ENCODE results near the gene MAP6. TPM values are rescaled to one million over a fixed set of nuclear protein-coding genes. Genes with fewer than 3 reads are reported as not detected.

Gene MAP6
- polyA plus RNA-seq, 1 donor (not counting 4 experiments of a cell fraction or from before 2014, with no cell fraction given): 1.7 TPM

DNA sequence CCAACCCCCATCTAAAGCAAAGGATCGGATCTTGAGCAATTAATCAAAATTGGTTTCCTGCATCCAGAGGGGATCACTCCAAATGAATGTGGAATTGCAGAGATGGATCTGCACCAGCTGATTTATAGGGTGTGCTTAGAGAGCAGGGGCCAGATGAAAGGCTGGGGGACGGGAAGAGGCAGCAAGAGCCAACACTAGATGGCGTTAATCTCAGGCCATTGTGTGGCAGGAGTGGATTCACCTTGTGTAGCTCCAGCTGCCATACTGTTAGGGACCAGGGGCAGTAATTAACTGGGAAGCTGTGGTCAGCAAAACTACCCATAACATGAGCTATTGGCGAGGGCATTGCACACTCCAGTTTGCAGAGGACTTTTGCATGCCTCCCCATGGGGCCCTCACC lies 71.2 kb downstream of the MAP6 start:
- dilution Hi-C loops (cut with MboI; ENCODE audit: extremely low pct_ligation_motif_present, low sequenced_read_pairs): no loop called here
- Histone ChIP-seq H3K4me3 (ENCODE audit: control insufficient read depth in 2 of 3, extremely low read depth in 1 of 3, insufficient read depth in 2 of 3, low read depth in 1 of 3, low read length in 3 of 3) (no peak overlapping the region), H3K27ac (ENCODE audit: control insufficient read depth, insufficient read depth, low read length) (no peak overlapping the region), H4K20me1 (ENCODE audit: control insufficient read depth, extremely low read depth, insufficient read depth, low read length) (no peaks in the 10 kb centered on the region), H3K9me1 (ENCODE audit: control insufficient read depth, extremely low read depth, insufficient read depth, low read length) (no peaks in the 10 kb centered on the region), H2AFZ (ENCODE audit: control insufficient read depth, low read length) (no peak overlapping the region), H3K4me1 (ENCODE audit: control insufficient read depth, extremely low read depth, insufficient read depth, low read length) (no peaks in the 10 kb centered on the region), H3K36me3 (ENCODE audit: control insufficient read depth in 2 of 2, extremely low read depth in 1 of 2, insufficient read depth in 2 of 2, low read length in 2 of 2) (no peaks in the 10 kb centered on the region), H3K4me2 (ENCODE audit: control insufficient read depth, extremely low read depth, insufficient read depth, low read depth, low read length) (no peak overlapping the region), H3K27me3 (ENCODE audit: control insufficient read depth, extremely low read depth, insufficient read depth, low read length) (no peaks in the 10 kb centered on the region), H3K9me3 (ENCODE audit: control insufficient read depth, low read depth, low read length) (no peaks in the 10 kb centered on the region), H3K79me2 (ENCODE audit: control insufficient read depth, insufficient read depth, low read length) (no peaks in the 10 kb centered on the region), H3K9ac (ENCODE audit: control insufficient read depth, extremely low read depth, insufficient read depth, low read length) (no peak overlapping the region)
- no peak for DNase-seq (ENCODE audit: low read depth, low spot score)
- TF ChIP-seq EZH2 (IDR thresholded peaks at IDR 0.05; ENCODE audit: low read length): no peak
- TF ChIP-seq, protein P1, sequence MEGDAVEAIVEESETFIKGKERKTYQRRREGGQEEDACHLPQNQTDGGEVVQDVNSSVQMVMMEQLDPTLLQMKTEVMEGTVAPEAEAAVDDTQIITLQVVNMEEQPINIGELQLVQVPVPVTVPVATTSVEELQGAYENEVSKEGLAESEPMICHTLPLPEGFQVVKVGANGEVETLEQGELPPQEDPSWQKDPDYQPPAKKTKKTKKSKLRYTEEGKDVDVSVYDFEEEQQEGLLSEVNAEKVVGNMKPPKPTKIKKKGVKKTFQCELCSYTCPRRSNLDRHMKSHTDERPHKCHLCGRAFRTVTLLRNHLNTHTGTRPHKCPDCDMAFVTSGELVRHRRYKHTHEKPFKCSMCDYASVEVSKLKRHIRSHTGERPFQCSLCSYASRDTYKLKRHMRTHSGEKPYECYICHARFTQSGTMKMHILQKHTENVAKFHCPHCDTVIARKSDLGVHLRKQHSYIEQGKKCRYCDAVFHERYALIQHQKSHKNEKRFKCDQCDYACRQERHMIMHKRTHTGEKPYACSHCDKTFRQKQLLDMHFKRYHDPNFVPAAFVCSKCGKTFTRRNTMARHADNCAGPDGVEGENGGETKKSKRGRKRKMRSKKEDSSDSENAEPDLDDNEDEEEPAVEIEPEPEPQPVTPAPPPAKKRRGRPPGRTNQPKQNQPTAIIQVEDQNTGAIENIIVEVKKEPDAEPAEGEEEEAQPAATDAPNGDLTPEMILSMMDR (optimal IDR thresholded peaks at IDR 0.05 in 1 of 3, IDR thresholded peaks at IDR 0.05 in 1 of 3, conservative IDR thresholded peaks at IDR 0.05 in 1 of 3; ENCODE audit: extremely low read depth in 1 of 3, insufficient read depth in 2 of 3, low read length in 3 of 3): peak; percentile 67 to 90 (median 76)
- FAIRE-seq: no peak

DNA sequence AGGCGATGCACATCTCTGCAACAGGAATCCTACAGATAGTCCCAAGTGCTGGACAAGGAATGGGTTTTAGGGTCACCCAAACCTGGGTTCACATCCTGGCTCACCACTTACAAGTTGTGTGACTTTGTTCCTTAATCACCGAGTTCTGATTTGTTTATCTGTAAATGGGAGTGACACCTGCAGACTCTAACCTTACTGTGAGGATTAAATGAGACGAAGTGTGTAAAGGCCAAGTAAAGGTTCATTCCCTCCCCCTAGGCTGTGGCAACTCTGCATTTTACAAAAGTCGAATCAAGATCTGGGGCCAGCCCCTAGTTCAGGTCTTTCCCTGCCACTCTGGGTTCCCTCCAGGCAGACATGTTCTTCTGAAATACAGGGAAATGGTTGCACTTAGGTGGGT lies 71.9 kb downstream of the MAP6 start:
- H3K4me1 ChIP-seq (ENCODE audit: control insufficient read depth, extremely low read depth, insufficient read depth, low read length): no peaks in the 10 kb centered on the region
- H3K27me3 ChIP-seq (ENCODE audit: control insufficient read depth, extremely low read depth, insufficient read depth, low read length): no peaks in the 10 kb centered on the region
- TF ChIP-seq EZH2 (IDR thresholded peaks at IDR 0.05; ENCODE audit: low read length): no peak
- TF ChIP-seq, protein P1 (optimal IDR thresholded peaks at IDR 0.05 in 1 of 3, IDR thresholded peaks at IDR 0.05 in 1 of 3, conservative IDR thresholded peaks at IDR 0.05 in 1 of 3; ENCODE audit: extremely low read depth in 1 of 3, insufficient read depth in 2 of 3, low read length in 3 of 3): no peak
- no peaks in the 10 kb centered on the region for H4K20me1 ChIP-seq (ENCODE audit: control insufficient read depth, extremely low read depth, insufficient read depth, low read length)
- no peak overlapping the region for H2AFZ ChIP-seq (ENCODE audit: control insufficient read depth, low read length)
- dilution Hi-C loops (cut with MboI; ENCODE audit: extremely low pct_ligation_motif_present, low sequenced_read_pairs): no loop called here
- no peaks in the 10 kb centered on the region for H3K79me2 ChIP-seq (ENCODE audit: control insufficient read depth, insufficient read depth, low read length)
- no peaks in the 10 kb centered on the region for H3K9me3 ChIP-seq (ENCODE audit: control insufficient read depth, low read depth, low read length)
- H3K36me3 ChIP-seq (ENCODE audit: control insufficient read depth in 2 of 2, extremely low read depth in 1 of 2, insufficient read depth in 2 of 2, low read length in 2 of 2): no peaks in the 10 kb centered on the region
- no peak overlapping the region for H3K4me2 ChIP-seq (ENCODE audit: control insufficient read depth, extremely low read depth, insufficient read depth, low read depth, low read length)
- DNase-seq (ENCODE audit: low read depth, low spot score) (no peak), FAIRE-seq (no peak)
- H3K9ac ChIP-seq (ENCODE audit: control insufficient read depth, extremely low read depth, insufficient read depth, low read length): no peak overlapping the region
- no peak overlapping the region for H3K4me3 ChIP-seq (ENCODE audit: control insufficient read depth in 2 of 3, extremely low read depth in 1 of 3, insufficient read depth in 2 of 3, low read depth in 1 of 3, low read length in 3 of 3)
- H3K27ac ChIP-seq (ENCODE audit: control insufficient read depth, insufficient read depth, low read length): no peak overlapping the region
- no peaks in the 10 kb centered on the region for H3K9me1 ChIP-seq (ENCODE audit: control insufficient read depth, extremely low read depth, insufficient read depth, low read length)

Measured in keratinocyte (primary cell).